Stimulated activated naive CD4-positive, alpha-beta T cell (primary cell): Measurements from ENCODE around the gene ITGB8.
"Not testable (repeated sequence)": the region's sequence is repeated elsewhere in the genome, so short reads cannot be mapped to it uniquely, and the experiment has no call there.

Source experiments
- DNase-seq, 6 experiments: peaks; one replicate each; lab custom pipeline; 2025; lab: John Stamatoyannopoulos, UW

ITGB8 gene

DNA sequence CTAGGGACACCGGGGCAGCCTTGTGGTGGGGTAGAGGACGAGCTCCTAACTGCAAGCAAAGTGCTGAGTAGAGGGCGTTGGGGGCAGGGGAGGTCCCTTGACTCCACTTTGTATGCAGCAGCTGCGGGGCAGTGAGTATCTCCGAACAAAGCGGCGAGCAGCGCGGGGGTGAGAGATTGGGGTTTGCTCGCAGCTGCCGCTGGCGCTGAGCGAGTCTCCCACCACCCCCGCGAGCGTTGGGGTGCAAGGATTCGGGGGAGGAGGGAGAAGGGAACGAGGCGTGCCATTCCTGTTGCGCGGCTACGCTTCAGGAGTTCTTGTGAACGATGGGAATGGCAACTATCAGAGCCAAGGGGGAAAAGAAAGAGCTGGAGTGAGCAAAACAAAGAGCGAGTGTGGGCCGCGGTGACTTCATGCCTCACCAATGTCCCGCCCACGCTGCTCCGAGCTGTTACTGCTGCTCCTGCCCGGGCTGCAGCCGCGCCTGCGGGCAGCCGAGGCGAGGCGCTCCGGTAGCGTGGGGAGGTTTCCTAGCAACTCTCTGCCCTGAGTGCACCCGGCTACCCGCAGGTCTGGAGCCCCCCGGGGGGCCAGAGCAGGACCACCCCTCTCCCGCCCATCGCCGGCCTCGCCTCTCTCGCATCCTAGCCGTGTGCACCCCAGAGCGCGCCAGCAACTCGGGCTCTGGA is at the start of gene ITGB8:
Gene ITGB8 (plus strand): TSS at position 662 of the 689 bp plus-strand sequence. CDS start 907 bp downstream, outside the sequence.
- DNase-seq: no peak

DNA sequence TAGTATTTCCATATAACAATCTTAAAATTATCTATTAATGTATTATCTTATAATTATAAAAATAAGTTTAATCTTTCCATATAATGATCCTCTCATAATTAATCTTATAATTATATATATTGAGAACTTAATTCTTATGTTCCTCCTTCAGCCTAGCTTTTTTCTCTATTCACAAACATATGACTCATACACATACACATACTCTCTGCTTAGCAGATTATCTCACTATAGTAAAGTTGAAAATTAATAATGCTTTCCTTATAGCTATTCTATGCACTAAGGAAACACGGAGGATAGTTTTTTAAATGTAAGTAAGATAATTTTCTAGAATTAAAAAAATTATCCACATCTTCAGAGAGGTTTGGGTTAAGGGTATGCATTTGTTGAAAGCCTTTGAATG is 47.7 kb upstream of the ITGB8 start:
- DNase-seq: no peak

DNA sequence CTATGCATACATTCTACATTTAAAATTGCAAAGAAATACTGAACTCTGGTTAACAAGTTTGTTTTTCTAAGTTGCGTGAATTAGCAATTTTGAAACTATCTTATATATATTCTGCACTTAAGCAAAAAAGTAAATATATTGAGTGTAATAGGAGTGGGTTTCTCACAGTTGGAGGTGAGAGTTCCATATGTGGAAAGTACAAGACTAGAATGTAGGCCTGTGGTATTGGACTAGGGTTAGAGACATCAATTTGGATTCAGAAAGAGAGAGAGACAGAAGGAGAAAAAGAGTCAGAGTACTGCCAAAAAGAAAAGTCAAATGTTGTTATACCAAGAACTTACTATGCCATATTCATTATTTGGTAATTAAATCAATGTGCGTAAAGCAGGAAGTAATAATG is 47.3 kb upstream of the ITGB8 start:
- DNase-seq: no peak

DNA sequence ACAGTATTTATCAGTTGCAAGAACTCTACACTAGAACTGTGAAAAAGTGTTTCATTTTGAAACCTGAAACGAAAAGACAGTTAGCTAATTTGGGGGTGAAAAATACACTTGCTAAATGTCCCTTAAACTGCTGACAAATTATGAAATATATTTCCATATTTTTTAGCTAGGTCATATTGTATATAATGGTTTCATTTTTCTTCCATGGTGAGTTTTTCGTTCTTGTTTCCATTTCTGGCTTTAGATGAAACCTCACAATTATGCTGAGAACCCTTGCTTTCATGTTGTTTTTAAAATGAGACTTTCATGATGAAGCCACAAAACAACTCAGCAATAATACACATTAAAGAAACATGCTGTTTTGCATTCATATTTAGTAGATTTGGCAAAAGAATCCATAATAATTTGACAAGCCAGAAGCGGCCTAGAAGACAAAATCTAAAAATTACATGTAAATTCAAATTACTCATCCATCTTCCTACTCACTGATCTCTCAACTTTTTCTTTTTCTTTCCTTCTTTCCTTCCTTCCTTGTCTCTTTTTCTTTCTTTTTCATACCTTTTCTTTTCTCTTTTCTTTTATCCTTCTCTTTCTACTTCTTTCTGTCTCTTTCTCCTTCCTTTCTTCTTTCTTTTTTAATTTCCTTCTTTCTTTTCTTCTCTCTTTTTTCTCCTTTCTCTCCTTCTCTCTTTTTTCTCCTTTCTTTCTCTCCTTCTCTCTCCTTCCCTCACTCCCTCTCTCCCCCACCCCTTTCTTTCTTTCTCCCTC is 46.5 kb upstream of the ITGB8 start:
- no peak for DNase-seq

DNA sequence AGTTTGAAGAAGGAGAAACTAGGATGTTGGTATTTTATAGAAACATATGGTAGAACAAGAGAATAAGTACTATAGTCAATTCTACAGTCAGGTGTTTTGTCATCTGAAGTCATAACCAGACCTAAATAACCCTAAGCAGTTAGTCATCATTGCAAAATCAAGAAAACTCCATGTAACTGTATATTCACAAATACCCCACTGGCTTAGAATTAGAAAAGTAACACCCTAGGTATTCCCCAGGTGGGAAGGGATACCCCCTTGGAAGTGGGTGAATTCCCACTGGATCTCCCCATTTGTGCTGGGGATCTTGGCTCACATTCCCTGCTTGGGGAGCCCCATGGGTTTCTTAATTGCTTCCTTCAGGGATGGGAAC is 45.9 kb upstream of the ITGB8 start:
- DNase-seq: no peak

DNA sequence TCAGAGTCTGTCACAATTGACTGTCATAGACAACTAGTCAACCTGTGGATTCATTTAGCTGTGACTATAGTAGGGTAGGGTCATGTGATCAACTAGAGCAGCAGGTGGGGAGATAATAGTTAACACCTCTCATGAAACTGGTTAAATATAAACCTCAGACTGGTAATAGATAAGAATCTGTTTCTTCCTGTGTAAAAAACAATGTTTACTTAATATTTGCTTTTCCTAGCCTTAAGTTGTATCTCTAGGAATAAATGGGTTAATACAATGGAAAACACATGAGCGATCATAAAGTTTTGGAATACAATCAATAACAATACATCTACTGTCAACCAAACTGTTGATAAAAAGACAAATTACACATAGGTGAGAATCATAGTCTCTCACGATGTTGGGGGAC is 43.4 kb upstream of the ITGB8 start:
- no peak for DNase-seq

DNA sequence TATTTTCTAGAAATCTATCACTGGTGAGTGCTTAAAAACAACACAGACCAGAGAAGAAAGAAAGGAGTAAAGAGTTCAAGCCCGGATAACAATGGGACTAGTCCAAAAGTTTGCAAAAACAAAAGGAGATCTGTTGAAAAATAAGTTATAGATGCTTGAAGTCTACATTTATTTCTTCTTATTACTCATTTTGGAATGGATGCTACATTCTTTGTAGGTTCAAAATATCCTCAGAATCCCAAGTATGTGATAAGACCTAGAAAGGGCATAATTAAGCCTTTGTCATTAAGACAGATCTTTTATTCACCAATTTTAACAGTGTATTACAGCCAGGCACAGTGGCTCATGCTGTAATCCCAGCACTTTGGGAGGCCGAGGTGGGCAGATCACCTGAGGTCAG is 42.7 kb upstream of the ITGB8 start:
- no peak for DNase-seq

DNA sequence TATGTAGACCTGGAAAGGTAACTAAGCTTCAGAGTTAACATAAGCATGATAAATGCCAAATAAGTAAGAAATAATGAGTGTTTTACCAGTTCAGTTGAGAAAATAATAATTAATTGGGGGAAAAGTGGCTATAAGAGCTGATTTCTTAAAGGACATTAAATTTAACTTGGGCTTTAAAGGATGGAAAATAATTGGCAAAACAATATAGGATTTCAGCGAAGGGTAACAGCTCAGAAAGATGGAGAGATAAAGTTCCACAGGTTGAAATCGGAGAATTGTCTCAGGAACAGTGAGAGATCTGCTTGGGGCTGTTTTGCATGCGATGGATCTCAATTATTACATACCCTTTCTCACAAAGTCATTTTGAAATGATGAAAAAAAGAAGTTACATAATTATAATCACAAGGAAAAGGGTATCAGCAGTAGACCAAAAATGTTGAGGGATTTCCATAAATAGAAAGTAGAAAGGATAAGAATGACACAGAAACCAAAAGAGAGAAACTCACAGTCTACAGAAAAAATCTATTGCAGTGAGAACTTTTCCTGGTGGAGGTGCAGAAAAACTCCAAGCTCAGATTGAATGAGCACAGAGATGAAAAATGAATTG is 40.1 kb upstream of the ITGB8 start:
- no peak for DNase-seq

DNA sequence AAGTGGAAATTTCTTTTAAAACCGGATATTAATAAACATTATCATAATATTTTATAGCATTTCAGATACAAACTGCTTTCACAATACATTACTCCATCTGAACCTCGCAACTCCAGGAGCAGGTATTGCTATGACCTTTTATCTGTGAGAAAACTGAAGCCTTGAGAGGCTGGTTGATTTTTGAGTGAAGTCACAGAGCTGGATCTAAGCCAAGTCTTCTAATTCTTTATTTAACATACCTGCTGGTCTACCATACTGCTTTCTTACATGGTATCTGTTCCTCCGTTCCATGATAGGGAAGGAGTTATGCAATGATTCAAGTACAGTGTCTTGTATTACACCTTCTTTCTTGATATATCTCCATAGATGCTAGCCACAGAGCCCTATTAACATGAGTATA is 37.4 kb upstream of the ITGB8 start:
- no peak for DNase-seq

DNA sequence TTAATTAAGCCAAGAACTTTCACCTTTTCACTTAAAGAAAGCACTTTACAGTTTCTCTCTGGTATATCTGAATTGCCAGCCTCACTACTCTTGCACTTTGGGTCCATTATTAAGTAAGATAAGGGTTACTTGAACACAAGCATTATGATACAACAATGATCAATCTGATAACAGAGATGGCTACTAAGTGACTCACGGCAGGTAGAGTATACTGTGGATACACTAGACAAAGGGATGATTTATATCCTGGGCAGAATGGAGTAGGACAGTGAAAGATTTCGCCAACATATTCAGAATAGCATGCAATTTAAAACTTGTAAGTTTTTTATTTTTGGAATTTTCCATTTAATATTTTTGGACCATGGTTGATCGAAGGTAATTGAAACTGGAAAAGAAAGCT is 34.3 kb upstream of the ITGB8 start:
- no peak for DNase-seq

DNA sequence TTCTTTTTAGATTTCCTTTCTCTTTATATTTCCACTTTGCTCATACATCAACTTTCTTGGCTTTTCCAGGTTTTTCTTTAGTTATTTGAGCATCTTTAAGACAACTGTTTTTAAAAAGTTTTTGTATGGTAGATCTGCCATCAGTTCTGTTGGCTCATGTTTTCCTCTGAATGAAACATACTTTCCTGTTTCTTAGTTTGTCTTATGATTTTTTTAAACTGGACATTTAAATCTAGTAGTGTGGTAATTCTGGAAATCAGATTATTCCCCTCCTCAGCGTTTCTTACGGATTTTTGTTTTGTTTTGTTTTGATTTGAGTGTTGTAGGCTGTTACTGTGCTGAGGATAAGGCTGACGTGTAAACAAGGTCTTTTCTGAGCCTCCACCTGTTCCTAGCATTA is 33.8 kb upstream of the ITGB8 start:
- DNase-seq: no peak

DNA sequence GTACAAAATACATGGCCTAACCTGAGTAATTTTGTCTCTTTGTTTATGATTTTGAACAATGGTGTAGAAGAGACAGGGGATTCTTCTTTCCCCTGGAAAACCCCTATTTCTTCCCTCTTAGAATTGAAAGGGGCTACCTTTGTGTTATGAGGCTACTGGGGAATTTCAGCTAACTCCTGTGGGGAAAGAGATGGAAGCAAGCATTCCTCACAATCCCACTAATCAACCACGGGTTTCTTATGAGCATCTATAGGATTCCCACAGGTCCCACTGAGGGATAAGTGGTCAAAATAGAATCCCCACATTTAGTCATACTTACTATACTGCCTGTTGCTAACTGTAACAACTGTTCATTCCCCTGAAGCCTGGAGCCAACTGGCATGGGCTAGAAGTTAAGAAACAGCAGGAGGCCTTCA is 32.2 kb upstream of the ITGB8 start:
- DNase-seq: no peak

DNA sequence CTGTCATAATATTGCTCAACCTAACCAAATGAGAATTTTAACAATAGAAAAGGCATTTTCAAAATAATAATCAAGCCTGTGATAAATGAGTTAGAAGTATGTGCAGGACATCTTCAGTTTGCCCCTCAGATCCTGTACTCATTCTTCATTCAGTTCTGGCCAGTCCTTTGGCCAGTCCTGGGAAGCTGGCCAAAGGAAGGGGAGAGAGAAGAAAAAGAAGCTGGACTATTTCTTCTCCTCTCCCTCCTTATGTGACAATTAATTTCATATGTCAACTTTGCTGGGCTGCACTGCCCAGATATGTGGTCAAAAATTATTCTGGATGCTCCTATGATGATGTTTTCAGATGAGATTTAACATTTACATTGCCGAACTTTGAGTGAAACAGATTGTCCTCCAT is 31.6 kb upstream of the ITGB8 start:
- DNase-seq: no peak

DNA sequence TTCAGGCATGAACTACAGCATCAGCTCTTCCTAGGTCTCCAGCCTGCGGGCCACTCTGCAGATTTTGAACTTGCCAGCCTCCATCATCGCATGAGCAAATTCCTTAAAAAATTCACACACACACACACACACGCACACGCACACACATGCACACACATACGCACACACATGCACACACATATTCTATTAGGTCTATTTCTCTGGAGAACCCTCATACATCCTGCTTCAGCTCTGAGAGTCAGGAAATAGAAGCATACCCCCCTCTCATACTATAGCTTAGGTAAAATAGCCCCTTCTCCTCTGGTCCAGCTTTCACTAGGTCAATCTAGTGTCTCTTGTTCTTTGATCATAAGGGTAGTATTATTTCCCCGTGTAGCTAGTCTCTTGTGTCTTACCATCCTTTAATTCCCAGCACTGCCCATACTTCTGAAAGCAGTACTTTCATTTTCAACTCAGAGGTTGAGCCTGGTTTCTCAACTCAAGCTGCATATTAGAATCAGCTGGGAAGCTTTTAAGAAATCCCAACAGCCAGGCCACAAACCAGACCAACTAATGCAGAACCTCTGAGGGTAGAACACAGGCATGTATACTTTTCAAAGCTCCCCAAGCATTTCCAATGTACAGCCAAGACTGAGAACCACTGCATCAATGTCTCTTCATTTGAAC is 30.9 kb upstream of the ITGB8 start:
- DNase-seq: no peak

DNA sequence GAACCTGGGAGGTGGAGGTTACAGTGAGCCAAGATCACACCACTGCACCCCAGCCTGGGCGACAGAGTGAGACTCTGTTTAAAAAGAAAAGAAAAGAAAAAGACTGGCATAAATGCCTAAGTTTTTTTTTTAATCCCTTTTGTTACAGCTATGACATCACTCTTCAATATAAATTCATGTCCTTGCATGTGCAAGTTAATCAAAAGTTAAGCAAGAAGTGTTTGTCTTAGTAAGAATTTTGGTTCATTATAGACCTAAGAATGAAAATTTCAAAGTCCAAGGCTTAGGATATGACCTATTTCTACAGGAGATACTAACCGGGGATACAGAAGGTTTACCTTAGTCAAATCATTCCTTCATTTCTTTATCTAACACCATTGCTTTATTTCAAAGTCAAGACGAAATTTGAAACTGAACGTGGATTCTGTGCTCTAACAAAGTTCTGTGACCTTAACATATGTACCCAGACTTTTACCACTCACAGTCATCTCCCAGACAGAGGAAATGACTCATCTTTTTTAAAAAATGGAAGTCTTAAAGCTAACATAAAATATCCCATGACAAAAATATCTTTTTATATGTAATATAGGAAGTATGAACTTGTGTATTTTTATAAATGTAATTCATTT is 29.3 kb upstream of the ITGB8 start:
- DNase-seq: no peak

DNA sequence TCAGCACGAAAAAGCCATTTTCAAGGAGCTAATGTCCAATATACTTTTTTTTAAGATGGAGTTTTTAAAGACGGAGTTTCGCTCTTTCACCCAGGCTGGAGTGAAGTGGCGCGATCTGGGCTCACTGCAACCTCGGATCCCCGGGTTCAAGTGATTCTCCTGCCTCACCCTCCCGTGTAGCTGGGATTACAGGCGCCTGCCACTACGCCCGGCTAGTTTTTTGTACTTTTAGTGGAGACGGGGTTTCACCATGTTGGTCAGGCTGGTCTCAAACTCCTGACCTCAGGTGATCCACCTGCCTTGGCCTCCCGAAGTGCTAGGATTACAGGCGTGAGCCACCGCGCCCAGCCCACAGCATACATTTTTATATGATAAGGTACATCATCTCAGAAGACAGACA is 28.4 kb upstream of the ITGB8 start:
- DNase-seq: not testable (repeated sequence)

DNA sequence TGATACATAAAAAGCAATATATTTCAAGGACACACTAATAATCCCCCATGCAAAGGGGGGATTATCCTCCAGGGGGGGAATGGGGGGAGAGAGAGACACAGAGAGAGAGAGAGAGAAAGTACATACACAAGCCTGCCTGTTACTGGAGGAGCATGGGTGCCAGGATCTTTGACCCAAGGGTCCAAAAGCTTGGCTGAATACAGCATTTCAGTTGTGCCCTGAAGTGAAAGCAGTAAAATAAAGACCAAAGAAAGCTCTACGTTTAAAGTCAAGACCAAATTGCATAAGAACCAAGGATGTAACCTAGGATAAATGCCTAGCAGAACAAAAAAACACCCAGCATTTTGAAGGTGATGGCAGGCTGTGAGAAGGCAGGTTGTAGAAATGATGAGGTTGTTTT is 27.8 kb upstream of the ITGB8 start:
- no peak for DNase-seq

DNA sequence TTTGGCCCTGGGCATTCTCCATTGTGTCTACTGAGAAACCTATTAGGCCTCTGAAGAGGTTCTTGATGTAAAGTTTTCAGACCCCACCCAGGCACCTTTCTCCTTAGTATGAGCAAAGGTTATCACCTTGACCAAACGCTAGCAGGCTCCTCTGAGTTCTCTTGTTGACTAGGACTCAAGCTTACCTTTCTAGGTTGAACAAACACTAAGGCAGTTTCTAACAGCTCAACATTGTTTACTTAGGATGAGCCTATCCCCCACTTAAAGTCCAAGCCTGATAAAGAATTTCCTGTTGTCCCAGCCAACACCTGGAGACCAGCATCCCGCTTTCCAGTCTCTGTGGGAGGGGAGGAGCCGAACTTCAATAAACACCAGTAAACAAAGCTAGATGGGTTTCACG is 26.3 kb upstream of the ITGB8 start:
- DNase-seq: no peak

DNA sequence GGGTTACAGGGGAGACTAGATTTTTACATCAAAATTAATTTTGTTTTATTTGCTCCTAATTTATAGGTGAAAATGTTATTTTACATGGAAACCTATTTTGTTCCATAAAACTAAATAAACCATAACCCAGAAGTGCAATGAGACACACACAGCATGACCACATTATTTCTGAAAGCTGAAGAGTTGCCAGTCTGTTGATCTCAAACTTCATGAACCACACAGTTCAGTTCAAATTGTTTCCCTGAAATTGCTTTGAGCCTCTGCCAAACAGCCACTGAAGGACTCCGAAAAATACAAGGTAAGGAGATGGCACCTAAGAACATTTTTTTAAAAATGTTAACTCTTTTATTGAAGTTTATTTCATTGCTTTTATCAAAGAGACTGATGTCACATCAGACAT is 25.0 kb upstream of the ITGB8 start:
- no peak for DNase-seq

DNA sequence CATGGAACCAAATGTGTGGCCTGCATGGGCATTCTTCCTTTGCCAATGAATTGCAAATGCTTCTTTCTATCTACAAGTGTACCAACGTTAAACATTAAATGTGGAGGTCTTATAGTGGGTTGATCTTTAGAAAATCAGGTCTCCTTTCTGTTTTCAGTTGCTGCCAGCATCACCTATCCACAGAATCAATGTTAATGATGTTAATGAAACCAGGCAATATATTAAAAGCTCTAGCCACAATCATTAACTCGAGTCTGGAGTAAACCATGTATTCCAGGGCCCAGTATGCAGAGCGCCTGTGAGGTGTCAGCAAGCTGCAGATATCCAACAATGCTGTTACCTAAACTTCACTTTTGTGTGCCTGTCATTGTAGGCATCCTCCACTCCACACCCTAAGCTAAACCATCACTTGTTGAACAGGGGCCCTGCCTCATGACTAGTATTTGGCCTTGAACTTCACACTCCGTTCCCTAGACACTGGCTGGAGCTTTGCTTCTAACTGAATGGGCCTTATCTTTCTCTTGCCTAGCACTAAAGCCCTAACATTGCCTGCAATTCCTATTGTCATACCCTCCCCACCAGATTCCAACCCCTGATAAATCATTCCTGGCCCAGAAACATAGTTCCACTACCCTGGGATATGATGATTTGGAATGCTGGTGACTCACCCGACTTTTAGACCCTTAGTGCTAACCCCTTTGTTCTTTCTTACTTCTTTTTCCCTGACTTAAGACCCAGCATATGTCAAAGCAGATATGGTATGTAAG is 24.3 kb upstream of the ITGB8 start:
- no peak for DNase-seq

DNA sequence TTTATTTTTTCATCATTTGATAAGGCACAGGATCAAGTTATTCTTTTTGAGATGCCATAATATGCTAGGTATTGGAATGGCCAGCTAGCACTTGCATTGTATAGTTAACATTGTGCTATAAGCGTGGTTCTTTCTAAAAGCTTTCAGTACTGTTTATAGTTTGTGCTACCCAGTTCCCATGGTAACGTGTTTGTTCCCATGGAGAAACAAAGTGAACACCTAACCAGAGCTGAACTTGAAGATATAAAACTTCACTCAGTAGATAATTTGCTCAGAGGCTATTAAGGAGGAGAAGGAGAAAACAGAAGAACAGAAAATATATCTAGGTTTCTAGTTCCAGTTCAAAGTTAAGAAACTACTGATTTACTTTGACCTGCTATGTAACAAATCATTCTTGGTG is 23.6 kb upstream of the ITGB8 start:
- no peak for DNase-seq

DNA sequence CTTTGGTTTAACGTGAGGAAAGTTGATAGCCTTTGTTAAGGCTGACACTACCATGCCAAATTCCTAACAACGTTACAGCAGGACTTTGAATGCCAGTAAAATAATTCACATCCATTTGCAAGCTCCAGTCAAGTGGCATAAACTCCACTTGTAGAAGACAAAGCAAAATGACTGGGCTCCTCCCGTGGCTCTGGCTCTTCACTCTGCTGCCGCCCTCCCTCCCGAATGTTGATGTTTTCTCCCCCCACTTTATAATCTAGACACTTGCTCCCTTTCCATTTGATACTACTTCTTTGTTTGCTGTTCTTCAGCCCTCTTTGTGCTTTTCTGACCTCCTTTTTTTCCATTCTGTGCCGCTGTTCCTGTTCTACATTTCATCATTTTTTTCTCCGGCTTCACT is 22.8 kb upstream of the ITGB8 start:
- no peak for DNase-seq
